GM21723 (cell line): ENCODE data around the gene ING5.
"Not testable (repeated sequence)": the region's sequence is repeated elsewhere in the genome, so short reads cannot be mapped to it uniquely, and the experiment has no call there.

Experiments used
- ATAC-seq: cut with Tn5 transposase; IDR thresholded peaks from one replicate; pipeline ENCODE4 v1.9.1; 2021; ENCODE audit warnings: mild to moderate bottlenecking, moderate library complexity; ENCODE audit not compliant: unreplicated experiment

Gene ING5

DNA sequence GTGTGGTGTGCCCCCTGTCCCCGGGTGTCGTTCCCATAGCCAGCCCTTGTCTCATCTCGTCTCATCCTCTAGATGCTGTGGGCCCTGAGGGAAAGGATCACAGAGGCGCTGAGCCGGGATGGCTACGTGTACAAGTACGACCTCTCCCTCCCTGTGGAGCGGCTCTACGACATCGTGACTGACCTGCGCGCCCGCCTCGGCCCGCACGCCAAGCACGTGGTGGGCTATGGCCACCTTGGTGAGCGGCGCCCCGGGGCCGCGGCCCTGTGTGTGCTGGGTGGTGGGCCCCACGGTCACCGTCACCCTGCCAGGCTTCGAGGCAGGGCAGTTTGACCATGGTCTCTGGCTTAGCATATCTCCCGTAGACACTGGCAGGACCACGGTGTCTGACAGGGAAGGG, 53.9 kb downstream of the ING5 start:
- ATAC-seq, result no peak

DNA sequence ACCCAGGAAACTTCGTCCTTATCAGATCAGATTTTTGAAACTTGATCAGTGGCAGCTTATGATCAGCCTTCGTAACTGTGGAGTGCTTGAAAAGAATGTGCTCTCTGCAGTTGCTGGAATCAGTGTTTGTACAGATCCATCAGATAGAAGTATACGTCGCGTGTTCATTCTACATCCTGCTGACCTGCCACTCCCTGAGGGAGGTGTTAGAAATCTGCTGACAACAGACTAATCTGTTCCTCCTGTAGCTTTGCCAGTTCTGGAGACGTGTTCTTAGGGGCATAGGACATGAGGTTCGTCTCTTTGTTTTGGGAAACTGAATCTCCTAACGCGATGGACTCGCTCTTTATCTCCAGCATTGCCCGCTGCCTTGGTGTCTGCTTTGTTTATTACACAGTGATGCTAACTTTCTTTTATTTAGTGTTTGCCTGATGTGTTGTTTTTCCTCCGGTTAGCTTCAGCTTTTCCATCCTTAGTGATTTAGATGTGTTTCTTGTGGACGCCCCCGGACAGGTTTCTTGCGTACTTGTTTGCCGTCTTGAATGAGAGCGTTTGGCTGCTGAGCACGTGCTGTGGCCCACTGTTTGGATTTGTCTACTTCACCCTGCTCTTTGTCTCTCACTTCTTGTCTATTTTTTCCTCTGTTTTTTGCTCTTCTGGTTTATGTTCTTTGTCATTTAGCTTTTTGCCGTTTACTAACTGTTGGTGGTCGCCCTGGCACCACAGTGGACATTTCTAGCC, 57.4 kb downstream of the ING5 start:
- ATAC-seq, result no peak

DNA sequence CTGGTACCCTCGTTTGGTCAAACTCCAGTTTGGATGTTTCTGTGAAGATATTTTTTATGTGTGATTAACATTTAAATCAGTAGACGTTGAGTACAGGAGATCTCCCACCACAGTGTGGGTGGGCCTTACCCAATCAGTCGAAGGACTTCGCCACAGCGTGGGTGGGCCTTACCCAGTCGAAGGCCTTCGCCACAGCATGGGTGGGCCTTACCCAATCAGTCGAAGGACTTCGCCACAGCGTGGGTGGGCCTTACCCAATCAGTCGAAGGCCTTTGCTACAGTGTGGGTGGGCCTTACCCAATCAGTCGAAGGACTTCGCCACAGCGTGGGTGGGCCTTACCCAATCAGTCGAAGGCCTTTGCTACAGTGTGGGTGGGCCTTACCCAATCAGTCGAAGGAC, 58.1 kb downstream of the ING5 start:
- not testable (repeated sequence) for ATAC-seq

DNA sequence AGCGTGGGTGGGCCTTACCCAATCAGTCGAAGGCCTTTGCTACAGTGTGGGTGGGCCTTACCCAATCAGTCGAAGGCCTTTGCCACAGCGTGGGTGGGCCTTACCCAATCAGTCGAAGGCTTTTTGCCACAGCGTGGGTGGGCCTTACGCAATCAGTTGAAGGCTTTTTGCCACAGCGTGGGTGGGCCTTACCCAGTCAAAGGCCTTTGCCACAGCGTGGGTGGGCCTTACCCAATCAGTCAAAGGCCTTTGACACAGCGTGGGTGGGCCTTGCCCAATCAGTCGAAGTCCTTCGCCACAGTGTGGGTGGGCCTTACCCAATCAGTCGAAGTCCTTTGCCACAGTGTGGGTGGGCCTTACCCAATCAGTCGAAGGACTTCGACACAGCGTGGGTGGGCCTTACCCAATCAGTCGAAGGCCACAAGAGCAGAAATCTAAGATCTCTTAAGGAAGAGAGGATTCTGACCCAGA, 58.5 kb downstream of the ING5 start:
- ATAC-seq, result no peak

DNA sequence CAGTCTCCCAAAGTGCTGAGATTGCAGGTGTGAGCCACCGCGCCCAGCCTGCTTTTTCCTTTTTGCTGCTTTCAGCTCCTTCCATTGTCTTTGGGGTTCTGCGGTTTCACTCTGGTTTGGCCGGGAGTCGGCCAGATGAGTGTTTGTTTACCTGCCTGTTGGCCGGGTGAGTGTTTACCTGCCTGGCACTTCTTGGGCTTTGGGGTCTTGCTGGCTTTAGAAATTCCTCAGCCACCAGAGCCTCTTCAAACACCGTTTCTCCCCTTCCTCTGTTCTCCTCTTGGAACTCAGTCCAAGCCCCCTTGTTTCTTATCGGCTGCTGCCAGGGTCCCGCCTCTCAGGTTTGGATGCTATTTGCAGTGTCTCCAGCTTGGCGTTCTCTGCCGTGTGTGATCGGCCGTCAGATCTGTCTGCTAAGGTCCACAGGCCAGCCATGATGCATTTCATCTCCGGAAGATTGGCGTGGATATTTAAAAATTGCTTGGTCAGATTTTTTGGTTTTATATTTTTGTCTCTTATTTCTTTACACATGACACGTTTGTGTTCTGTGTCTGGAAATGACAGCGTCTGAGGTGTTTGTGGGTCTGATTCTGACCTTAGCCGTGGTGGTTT, 60.6 kb downstream of the ING5 start:
- no peak for ATAC-seq

DNA sequence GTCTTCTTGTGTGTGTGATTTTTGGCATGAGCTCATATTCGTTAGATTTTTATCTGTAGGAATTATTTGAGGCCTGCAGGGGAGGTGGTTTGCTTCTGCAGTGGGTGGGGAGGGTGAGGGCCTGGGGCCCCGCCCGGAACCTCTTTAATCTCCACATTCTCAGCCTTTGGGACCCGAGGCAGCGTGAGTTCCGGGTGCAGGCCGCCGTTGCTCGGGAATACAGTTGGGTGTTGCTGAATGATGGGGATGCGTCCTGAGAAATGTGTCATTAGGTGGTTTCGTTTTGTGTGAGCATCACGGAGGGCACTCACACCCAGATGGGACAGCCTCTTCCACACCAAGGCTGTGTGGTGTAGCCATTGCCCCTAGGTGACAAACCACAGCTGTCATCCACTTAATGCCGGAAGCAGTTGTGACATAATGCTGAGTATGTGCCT, 61.1 kb downstream of the ING5 start:
- ATAC-seq, result no peak

DNA sequence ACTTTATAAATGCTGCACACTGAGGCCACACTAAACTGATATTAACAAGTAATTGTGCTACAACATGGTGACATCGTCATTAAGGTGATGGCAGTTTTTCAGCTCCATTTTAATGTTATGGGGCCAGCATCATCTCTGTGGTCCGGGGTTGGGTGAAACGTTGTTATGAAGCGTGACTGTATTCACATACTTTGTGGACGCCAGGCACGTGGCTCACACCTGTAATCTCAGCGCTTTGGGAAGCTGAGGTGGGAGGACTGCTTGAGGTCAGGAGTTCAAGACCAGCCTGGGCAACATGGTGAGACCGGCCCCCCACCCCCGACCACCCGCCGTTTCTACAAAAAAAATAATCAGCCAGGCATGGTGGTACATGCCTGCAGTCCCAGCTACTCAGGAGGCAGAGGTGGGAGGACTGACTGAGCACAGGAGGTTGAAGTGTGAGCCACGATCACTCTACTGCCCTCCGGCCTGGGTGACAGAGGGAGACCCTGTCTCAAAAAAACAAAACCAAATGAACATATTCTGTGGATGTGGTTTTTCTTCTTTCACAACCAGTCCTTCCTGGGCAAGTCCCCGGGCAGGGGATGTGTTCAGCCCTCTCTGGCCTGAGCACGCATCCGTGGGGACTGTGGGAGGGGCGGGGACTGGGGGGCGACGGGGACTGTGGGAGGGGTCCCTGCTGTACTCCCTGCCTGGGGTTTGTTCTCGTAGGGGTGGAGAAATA, 61.9 kb downstream of the ING5 start:
- no peak for ATAC-seq

DNA sequence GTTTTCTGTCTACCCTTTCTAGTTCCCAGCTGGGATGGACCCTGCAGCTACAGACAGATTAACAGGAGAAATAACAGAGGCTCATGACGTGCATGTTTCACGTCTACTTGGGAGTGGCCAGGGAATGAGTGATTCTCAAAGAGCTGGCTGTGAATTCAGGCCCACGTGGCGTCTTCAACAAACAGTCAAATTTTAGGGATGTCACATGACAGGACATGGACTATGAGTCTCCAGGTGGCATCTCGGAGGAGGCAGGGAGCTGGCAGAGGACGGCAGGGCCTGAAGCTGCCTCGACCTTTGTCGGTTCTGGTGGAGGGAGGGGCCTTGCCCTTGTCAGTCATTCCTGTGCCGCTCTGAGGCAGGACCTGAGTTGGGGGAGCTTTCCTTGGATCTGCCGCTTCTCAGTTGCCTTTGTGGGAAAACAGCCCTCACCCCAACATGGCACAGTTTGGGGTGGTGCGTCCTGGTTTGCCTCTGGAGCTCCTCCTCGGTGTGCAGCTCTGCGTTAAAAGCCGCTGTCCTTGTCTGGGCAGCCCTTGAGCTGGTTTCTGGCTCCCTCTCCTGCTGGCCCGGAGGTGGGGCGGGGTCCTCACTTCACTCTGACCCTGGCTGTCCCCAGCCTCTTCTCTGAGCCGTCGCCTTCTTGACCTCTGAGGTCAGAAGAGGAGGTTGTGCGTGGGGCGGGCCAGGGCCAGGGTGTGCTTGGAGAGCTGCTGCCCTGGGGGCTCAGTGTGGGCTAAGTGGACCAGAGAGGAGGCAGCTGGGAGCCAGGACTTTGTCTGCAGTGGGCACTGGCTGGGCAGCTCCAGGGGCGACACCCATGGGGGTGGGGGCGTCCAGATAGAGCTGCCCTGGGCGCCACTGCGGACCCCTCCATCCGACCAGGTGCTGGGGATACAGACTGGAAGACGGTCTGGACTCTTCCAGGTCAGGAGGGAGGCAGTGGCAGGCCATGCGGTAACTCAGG, 62.7 kb downstream of the ING5 start:
- no peak for ATAC-seq

DNA sequence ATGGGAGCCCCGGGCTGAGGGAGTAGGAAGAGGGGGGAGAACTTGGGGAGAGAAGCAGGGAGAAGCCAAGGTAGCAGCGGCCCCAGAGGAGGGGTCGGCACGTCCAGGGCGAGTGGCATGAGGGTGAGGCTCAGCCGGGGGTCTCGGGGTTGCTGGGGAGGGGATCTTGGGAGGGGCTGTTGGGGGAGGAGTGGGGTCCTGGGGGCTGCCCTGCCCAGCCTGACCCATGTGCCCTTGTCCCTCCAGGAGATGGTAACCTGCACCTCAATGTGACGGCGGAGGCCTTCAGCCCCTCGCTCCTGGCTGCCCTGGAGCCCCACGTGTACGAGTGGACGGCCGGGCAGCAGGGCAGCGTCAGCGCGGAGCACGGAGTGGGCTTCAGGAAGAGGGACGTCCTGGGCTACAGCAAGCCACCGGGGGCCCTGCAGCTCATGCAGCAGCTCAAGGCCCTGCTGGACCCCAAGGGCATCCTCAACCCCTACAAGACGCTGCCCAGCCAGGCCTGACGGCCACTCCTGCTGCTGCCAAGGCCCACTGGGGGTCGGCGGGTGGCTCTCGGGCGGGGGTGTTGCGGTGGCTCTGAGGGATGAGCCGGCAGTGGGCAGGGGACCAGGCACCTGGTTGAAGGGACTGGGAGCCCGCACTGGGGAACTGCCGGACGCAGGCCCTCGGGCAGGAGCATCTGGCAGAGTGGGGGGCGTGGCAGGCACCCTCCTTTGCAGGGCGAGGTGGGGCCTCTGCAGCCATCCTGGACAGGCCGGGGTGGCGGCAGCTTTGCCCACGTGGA, 65.8 kb downstream of the ING5 start:
- no peak for ATAC-seq

DNA sequence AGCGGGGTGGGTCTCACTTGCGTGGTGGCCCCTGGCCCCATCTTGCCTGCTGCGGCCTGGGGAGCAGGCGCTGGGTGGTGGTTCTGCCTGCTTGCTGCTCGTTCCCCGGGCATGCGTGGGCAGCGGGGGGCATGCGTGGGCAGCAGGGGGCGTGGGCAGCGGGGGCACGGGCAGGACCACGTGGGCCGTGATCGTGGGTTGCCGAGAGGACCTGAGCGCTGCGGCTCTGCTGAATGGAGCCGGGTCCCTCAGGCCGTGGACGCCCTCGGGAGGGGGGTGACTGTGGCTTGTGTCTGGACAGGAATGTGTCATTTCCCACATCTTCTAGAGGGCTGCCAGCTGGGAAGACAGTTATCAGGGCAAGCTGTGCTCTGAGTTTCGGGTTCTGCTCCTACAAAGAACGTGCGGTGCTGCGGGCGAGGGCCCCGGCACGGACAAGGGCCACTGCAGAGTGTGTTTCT, 66.4 kb downstream of the ING5 start:
- ATAC-seq, result no peak

DNA sequence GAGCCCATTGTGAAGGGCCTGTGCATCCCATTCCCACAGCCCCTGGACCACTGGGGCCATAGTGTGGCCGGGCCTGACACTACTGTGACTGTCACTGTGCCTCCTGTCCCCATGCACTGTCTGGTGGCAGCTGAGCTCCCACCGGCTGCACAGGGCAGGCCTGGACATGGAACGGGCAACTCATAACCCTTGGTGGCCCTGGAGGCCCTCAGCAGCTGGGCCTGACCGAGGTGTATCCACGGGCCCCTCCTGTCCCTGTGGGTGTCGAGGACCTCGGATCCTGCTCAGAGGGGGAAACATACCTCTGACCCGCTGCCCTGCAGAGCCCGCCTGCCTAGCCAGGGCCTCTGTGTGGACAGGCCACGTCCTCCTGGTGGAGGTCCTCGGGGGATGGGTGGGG, 67.0 kb downstream of the ING5 start:
- no peak for ATAC-seq

DNA sequence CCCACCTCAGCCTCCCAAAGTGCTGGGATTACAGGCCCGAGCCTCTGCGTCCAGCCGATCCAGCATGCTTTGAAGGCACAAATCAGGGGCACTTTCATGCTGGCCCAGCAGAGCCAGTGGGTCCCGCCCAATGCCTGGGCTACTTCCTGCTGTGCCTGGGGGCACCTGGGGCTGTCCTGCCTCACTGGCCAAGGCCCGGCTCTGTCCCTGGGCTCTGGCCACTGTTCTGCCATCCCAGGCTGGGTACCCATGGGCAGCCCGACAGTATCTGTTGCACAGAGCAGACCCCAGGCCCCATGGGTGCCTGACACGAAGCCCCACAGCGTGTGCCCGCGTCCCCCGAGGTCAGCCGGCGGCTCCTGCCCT, 68.0 kb downstream of the ING5 start:
- ATAC-seq, result no peak

DNA sequence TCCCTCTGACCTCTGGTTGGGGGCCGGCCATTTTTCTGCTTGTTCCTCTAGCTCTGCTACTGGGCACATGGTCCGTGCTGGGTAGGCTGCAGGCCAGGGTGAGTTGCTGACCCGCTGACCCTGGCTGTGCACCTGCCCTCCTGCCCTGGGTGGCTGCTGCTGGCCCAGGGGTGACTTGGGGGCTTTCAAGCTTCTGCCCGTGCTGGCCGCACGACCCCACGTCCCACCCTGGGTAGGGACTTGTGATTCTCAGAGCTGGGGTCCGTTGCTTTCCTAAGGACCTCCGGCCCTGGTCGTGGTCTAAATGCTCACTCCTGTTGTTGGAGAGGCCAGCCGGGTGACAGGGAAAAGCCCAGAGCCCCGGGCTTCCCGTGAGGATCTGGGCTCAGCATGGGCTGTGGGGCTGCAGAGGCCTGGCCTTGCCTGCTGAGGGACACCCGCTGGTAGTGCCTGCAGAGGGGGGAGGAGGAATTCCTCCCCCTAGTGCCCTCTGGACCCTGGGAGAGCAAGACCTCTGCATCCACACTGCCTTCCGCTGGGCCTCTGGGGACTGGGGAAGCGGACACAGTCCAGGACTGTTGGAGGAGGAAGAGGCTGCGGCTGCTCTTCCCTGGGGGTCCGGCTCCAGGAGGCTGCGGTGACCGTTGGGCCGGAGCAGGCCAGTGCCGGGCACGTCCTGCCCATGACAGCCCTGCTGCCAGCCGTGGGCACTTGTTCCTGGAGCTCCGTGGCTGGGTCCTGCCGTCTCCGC, 68.5 kb downstream of the ING5 start:
- no peak for ATAC-seq

DNA sequence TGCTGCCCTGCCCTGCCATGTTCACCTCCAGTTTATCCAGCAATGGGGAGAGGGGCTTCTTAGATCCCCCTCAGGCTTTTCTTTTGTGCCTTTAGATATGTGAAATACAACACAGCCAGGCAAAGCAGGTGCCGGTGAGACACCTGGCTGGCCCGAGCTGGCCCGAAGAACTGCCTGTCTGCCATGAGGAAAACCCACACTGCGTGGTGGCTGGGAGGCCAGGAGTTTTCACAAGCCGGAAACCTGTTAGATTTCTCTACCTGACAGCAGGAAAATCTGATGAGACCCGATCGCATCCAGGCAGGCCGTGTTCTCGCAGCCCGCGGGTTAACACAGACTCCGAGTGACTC, 69.1 kb downstream of the ING5 start:
- ATAC-seq, result no peak

DNA sequence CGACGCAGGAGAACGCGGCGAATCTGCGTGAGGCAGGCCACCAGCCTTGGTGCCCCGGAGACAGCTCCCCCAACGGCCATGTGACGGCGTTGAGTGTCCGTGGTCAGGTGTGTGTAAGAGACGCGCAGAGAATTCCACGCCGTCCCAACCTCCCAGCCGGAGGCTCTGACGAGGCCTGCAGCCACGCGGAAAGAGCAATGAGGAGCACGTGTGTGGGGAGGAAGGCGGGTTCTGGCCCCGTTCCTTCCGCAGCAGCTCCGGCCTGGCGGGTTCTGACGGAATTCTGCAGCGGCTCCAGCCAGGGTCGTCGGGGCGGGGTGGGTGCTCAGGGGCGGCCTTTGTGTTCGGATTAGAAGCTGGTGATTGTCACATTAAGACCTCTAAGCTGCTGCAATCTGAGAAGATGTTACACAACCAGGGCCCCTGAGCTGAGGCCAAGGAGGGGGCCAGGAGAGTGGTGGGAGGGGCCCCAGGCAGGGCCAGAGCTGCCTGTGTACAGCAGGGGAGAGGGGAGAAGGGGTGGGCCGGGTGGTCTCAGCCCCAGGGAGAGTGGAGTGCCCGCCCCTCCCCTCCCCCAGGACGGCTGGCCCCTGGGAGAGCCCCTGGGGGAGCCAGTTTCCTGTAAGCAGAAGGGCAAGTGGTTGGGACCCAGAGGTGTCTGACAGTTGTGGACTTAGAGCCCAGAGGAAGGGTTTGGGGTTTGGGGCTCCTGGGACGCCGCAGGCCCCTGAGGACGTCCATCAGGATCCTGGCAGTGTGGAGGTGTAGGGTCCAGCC, 69.6 kb downstream of the ING5 start:
- no peak for ATAC-seq

DNA sequence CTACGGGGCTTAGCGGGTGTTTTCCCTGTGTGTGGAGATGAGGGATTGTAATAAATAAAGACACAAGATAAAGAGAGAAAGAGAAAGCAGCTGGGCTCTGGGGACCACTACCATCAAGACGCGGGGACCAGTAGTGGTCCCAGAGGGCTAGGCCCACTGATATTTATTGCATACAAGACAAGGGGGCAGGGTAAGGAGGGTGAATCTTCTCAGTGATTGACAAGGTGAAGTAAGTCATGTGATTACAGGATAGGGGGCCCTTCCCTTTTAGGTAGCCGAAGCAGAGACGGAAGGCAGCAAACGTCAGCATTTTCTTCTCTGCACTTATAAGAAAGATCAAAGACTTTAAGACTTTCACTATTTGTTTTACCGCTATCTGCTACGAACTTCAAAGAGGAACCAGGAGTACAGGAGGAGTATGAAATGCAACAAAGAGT, 70.2 kb downstream of the ING5 start:
- no peak for ATAC-seq

DNA sequence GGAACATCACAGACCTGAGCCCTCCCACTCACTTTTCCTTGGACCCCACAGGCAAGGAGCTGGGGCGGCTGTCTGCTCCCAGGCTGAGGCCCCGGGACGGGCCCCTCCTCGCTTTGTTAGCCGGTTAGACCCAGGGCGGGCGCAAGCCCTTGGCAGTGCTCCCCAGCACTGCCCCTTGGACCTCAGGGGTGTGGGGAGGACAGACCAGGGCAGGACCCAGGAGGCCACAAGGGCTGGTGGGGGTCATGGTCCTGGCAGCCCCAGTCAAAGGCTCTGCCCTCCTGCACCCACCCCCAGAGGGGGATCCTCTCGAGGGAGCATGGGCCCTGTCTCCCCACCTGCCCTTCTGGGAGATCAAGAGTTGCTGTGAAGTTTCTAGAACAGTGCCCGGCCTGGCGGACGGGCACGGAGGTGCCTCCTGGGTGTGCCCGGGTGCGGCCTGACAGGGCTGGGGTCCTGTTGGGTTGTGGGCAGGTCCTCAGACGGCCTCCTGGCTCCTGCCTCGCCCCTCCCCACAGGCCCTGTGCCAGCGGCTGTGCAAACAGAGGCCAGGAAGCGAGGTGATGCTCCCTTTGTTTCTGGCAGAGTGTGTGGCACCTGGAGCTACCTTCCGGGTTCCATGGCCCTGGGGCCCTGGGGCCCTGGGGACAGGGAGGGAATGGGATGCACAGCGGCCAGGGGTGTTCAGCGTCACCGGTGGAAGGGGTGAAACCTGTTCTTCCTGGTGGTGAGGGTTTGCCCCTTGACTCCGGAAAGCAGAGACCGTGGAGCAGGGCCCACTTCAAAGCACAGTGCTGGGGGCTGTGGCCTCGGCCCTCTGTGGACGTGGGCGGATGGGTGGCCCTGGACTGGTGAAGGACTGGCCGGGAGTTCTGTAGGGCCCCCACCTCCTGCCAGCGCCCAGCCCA, 71.9 kb downstream of the ING5 start:
- no peak for ATAC-seq
